Colonic mucosa (tissue), 4 donors: ENCODE measurements around the gene PIGC. TPM values are rescaled to one million over a fixed set of nuclear protein-coding genes. Genes with fewer than 3 reads are reported as not detected.

ENCODE experiments used
- DNase-seq: peaks from one replicate; pipeline ENCODE4 v3.0.0-alpha.2; 2020
- H3K27ac ChIP-seq: fragments of 200-600 bp; one replicate; pipeline ENCODE4 v1.8.0; 2021
- H3K27me3 ChIP-seq: fragments of 200-600 bp; one replicate; pipeline ENCODE4 v1.8.0; 2021
- H3K36me3 ChIP-seq: fragments of 200-600 bp; one replicate; pipeline ENCODE4 v1.8.0; 2021
- H3K4me1 ChIP-seq: fragments of 200-600 bp; one replicate; pipeline ENCODE4 v1.8.0; 2021; ENCODE audit warnings: mild to moderate bottlenecking
- H3K4me3 ChIP-seq: fragments of 200-600 bp; one replicate; pipeline ENCODE4 v1.8.0; 2021
- H3K9ac ChIP-seq, 2 donors: one replicate each; pipeline ENCODE4 v1.7.0; 2013; ENCODE audit warnings: control low read depth in 2 of 2, low read depth in 2 of 2, low read length in 2 of 2
- H3K9me3 ChIP-seq: fragments of 200-600 bp; one replicate; pipeline ENCODE4 v1.8.0; 2021
- intact Hi-C: fragments of 100-400 bp; cut with DNase I; formaldehyde crosslinking; loops from one replicate; pipeline ENCODE4 v1.14.1; 2022
- total RNA-seq, 2 donors: library from RNA; stranded (reverse); fragmentation: NEBNext Ultra II Directional in 1 of 2; extraction: Animal tissue kit (Norgen Biotek cat#: 25700) in 1 of 2; gene quantifications; one replicate each; pipeline ENCODE4 v1.2.1, GENCODE V29; 2021
- TF ChIP-seq, protein P1 (sequence below): fragments of 200-600 bp; IDR thresholded peaks from one replicate; pipeline ENCODE4 v1.8.0; 2022; ENCODE audit warnings: antibody characterized with exemption, mild to moderate bottlenecking
- donor health status: healthy.
- donor health status: DM: no; HTN: no; CAD: no.
- donor health status: DM: no; HTN: no; CAD: no.

PIGC gene
- total RNA-seq, 2 donors from 2014 or later, result 20.5 to 24.1 TPM

DNA sequence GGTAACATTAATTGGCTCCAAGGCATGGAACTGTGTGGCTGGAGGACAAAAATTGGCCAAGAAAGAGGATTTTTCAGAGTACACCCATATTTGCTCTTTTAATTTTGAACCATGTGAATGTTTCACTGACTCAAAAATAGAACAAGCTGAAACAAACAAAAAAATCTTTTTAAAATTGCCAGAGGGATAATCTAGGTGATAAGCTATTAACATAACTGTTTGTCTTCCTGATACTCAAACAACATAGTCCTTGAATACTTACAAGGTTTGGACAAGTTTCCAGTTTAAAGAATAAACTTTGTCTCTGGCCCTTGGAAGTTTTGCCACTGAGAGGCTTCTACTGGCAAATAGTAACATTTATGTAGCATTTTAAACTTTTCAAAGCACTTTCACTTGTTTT, 30.0 kb upstream of the PIGC start:
- H3K27ac ChIP-seq, result no peak overlapping the region
- no peak overlapping the region for H3K4me3 ChIP-seq
- no peaks in the 10 kb centered on the region for H3K27me3 ChIP-seq
- intact Hi-C loops, result no loop called here
- no peak for DNase-seq
- no peaks in the 10 kb centered on the region for H3K4me1 ChIP-seq
- TF ChIP-seq, protein P1, sequence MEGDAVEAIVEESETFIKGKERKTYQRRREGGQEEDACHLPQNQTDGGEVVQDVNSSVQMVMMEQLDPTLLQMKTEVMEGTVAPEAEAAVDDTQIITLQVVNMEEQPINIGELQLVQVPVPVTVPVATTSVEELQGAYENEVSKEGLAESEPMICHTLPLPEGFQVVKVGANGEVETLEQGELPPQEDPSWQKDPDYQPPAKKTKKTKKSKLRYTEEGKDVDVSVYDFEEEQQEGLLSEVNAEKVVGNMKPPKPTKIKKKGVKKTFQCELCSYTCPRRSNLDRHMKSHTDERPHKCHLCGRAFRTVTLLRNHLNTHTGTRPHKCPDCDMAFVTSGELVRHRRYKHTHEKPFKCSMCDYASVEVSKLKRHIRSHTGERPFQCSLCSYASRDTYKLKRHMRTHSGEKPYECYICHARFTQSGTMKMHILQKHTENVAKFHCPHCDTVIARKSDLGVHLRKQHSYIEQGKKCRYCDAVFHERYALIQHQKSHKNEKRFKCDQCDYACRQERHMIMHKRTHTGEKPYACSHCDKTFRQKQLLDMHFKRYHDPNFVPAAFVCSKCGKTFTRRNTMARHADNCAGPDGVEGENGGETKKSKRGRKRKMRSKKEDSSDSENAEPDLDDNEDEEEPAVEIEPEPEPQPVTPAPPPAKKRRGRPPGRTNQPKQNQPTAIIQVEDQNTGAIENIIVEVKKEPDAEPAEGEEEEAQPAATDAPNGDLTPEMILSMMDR, result no peak
- no peaks in the 10 kb centered on the region for H3K36me3 ChIP-seq
- no peak overlapping the region for H3K9ac ChIP-seq
- no peaks in the 10 kb centered on the region for H3K9me3 ChIP-seq

DNA sequence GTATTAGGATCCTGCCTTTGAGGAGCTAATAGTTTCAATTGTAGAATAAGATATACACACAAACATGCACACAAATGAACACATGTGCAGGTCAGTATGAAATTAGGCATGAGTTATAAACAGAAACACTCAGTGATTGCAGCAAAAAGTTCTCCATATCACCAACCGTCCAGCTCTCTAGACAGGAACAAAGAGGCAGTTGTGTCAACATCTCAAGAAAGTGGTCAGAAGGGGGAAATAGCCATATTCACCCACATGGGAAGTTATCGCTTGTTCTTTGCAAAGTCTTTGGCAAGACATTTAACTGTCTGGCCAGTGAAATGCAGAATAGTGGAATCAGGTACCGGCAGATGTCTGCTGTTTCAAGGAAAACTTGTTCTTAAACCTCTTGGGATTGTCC, 29.4 kb upstream of the PIGC start:
- H3K4me1 ChIP-seq, result no peaks in the 10 kb centered on the region
- TF ChIP-seq, protein P1, result no peak
- no peak overlapping the region for H3K4me3 ChIP-seq
- no peak for DNase-seq
- no peak overlapping the region for H3K27ac ChIP-seq
- no peaks in the 10 kb centered on the region for H3K36me3 ChIP-seq
- H3K9ac ChIP-seq, result no peak overlapping the region
- intact Hi-C loops, result no loop called here
- H3K9me3 ChIP-seq, result no peaks in the 10 kb centered on the region
- no peaks in the 10 kb centered on the region for H3K27me3 ChIP-seq

- TF ChIP-seq, protein P1, result no peak
- Histone ChIP-seq H3K9me3 (no peaks in the 10 kb centered on the region), H3K9ac (no peak overlapping the region), H3K27ac (no peak overlapping the region), H3K27me3 (no peaks in the 10 kb centered on the region), H3K36me3 (no peaks in the 10 kb centered on the region), H3K4me1 (no peaks in the 10 kb centered on the region), H3K4me3 (no peak overlapping the region)
- DNase-seq, result no peak
- intact Hi-C loops, result no loop called here
Observed at GRCh38 chr1:172472495-172472894, 28.6 kb upstream of the PIGC start.

DNA sequence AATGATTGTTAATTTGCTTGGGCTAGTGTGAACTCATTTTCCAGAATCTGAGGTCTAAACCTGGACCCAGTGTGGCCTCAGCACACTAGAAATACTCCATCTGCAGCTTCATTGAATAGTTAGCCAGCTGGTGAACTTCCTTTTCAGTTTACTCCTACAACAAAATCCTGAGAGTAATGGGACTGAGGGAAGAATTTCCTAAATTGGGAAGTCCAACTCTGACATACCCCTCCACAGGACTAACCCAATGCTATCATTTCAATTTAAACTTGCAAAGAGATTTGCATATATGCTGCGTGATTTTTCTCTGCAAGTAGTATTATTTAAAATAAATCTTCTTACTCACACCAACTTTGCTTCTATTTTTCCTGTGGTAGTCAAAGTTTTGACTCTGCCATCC, 27.8 kb upstream of the PIGC start:
- TF ChIP-seq, protein P1, result no peak
- Histone ChIP-seq H3K27ac (no peak overlapping the region), H3K36me3 (no peaks in the 10 kb centered on the region), H3K9me3 (no peaks in the 10 kb centered on the region), H3K9ac (no peak overlapping the region), H3K4me1 (no peaks in the 10 kb centered on the region), H3K27me3 (no peaks in the 10 kb centered on the region), H3K4me3 (no peak overlapping the region)
- intact Hi-C loops, result no loop called here
- DNase-seq, result no peak

GRCh38 chr1:172470149-172470548, 26.3 kb upstream of the PIGC start:
- TF ChIP-seq, protein P1, result no peak
- Histone ChIP-seq H3K4me3 (no peak overlapping the region), H3K9ac (no peak overlapping the region), H3K27me3 (no peaks in the 10 kb centered on the region), H3K4me1 (no peaks in the 10 kb centered on the region), H3K9me3 (no peaks in the 10 kb centered on the region), H3K27ac (no peak overlapping the region), H3K36me3 (no peaks in the 10 kb centered on the region)
- intact Hi-C loops, result no loop called here
- no peak for DNase-seq

DNA sequence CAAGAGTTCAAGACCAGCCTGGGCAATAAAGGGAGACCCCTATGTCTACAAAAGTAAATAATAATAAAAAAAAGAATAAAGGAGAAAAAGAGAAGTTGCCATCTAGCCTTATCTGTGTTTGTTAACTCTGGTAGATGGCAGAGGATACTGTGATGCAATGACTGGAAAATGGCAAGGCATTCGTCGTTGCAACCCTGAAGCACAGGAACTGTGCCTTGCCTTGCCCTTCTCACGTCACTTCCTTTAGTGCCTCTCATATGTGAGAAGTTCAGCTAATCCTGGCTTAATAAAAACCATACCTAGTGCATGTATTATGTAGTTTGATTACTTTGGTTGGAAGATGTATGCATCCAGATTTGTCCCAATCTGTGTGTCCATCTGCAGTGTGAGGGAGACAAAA, 25.8 kb upstream of the PIGC start:
- H3K27me3 ChIP-seq, result no peaks in the 10 kb centered on the region
- no peaks in the 10 kb centered on the region for H3K4me1 ChIP-seq
- intact Hi-C loops, result no loop called here

More for the DNA sequence above, 25.8 kb upstream of the PIGC start:
- H3K4me3 ChIP-seq, result no peak overlapping the region
- H3K9me3 ChIP-seq, result no peaks in the 10 kb centered on the region
- TF ChIP-seq, protein P1, result no peak
- no peaks in the 10 kb centered on the region for H3K36me3 ChIP-seq
- no peak overlapping the region for H3K27ac ChIP-seq
- DNase-seq, result no peak
- H3K9ac ChIP-seq, result no peak overlapping the region
